ENCODE results near the gene GAP43. TPM values are rescaled to one million over a fixed set of nuclear protein-coding genes. Genes with fewer than 3 reads are reported as not detected.

GAP43 gene
- total and polyA plus RNA-seq, 3 donors from 2014 or later: 0.62 to 0.63 (median 0.62) TPM

- 80% methylated on average over 3 of the region's 3 CpGs for WGBS, 2 donors
- Histone ChIP-seq H3K4me3 (no peak overlapping the region), H3K4me1 (no peaks in the 10 kb centered on the region), H3K27me3 (no peaks in the 10 kb centered on the region), H3K27ac (no peak overlapping the region), H3K36me3 (ENCODE audit: low read depth, missing control alignments) (no peaks in the 10 kb centered on the region), H3K9me3 (no peaks in the 10 kb centered on the region)
- intact Hi-C loops (cut with DNase I; ENCODE audit: low total_unique reads): no loop called here
- TF ChIP-seq POLR2A (IDR thresholded peaks at IDR 0.05) (no peak), CTCF (IDR thresholded peaks at IDR 0.05) (no peak)
- DNase-seq: no peak
Measured at GRCh38 chr3:115768661-115769060, 145.4 kb downstream of the GAP43 start.
